Mesendoderm (in vitro differentiated cells): ENCODE measurements around the gene METAP1. TPM values are rescaled to one million over a fixed set of nuclear protein-coding genes. Genes with fewer than 3 reads are reported as not detected.
A peak's percentile ranks its signal among the peaks of the same experiment; 100 is the strongest.

Experiments
- small RNA-seq: library from polyadenylated mRNA; stranded (forward); fragments of <200 nt; extraction: miRNeasy Mini kit (QIAGEN cat#:217004); gene quantifications from one replicate; pipeline ENCODE3, GENCODE V24; 2013; ENCODE audit not compliant: insufficient read depth

The METAP1 gene

Small RNA genes lying within 50 kb of the gene (small RNA-seq; reads per million reads assigned to genes)
- gene MIR3684 (8.8 reads per million, percentile 84 among the genes with 10 or more reads in this experiment), gene RNU7-149P (not detected)
